HEK293 (cell line): ENCODE data around the gene VPS29.

ENCODE experiments used
- CTCF ChIA-PET: fragments of 350-600 bp; formaldehyde crosslinking; extraction: SDS; loops from one replicate; lab custom pipeline; 2021; ENCODE audit warnings: antibody characterized with exemption; lab: Yijun Ruan, JAX
- POLR2A ChIA-PET: fragments of 300-600 bp; formaldehyde crosslinking; extraction: SDS; loops from one replicate; lab custom pipeline; 2020; ENCODE audit warnings: antibody characterized with exemption, inconsistent platforms; lab: Yijun Ruan, JAX
- H3K27ac ChIP-seq: fragments of 200-500 bp; sonication (Bioruptor generic); 2 replicates; pipeline ENCODE4 v1.5.1; 2014; ENCODE audit warnings: low read depth, low read length, control low read depth, inconsistent platforms; ENCODE audit errors: extremely low read depth
- H3K36me3 ChIP-seq, 2 experiments: fragments of 200-500 bp in 1 of 2; sonication (Bioruptor generic) in 1 of 2; 1 replicate in 1 of 2; 2 replicates in 1 of 2; pipeline ENCODE4 v1.5.1; 2014 to 2017; ENCODE audit warnings: inconsistent platforms in 2 of 2, low read length in 2 of 2; ENCODE audit not compliant: control insufficient read depth in 2 of 2, insufficient read depth in 1 of 2
- H3K4me1 ChIP-seq: fragments of 200-500 bp; sonication (Bioruptor generic); 2 replicates; pipeline ENCODE4 v1.5.1; 2014; ENCODE audit warnings: mild to moderate bottlenecking, low read length, inconsistent platforms; ENCODE audit not compliant: control insufficient read depth, insufficient read depth
- H3K4me3 ChIP-seq: 2 replicates; pipeline ENCODE4 v1.5.1; 2011; ENCODE audit warnings: low read depth, mild to moderate bottlenecking, control low read depth, low read length, moderate library complexity
- H3K9me3 ChIP-seq: fragments of 200-500 bp; sonication (Bioruptor generic); 2 replicates; pipeline ENCODE4 v1.5.1; 2014; ENCODE audit warnings: low read depth, low read length, inconsistent platforms; ENCODE audit not compliant: control insufficient read depth, insufficient read depth
- AEBP2 ChIP-seq: fragments of 450-650 bp; formaldehyde crosslinking; IDR thresholded peaks from 2 replicates; pipeline ENCODE4 v1.5.1; 2016; ENCODE audit warnings: missing biosample characterization, missing genetic modification characterization, borderline replicate concordance
- IKZF3 ChIP-seq: fragments of 450-650 bp; IDR thresholded peaks from 2 replicates; pipeline ENCODE4 v1.5.0; 2018; ENCODE audit warnings: missing biosample characterization, mild to moderate bottlenecking, missing genetic modification characterization, moderate library complexity
- OSR2 ChIP-seq: fragments of 450-650 bp; formaldehyde crosslinking; IDR thresholded peaks from 2 replicates; pipeline ENCODE4 v1.5.1; 2016; ENCODE audit warnings: missing biosample characterization, missing genetic modification characterization
- PRDM6 ChIP-seq: fragments of 450-650 bp; formaldehyde crosslinking; IDR thresholded peaks from 2 replicates; pipeline ENCODE4 v1.5.1; 2017; ENCODE audit warnings: missing biosample characterization, missing genetic modification characterization
- SCRT2 ChIP-seq: fragments of 450-650 bp; formaldehyde crosslinking; IDR thresholded peaks from 2 replicates; pipeline ENCODE4 v1.5.1; 2016; ENCODE audit warnings: missing biosample characterization, missing genetic modification characterization
- SP7 ChIP-seq: fragments of 450-650 bp; formaldehyde crosslinking; IDR thresholded peaks from 2 replicates; pipeline ENCODE4 v1.5.1; 2016; ENCODE audit warnings: missing biosample characterization, missing genetic modification characterization
- ZBTB21 ChIP-seq: fragments of 450-650 bp; formaldehyde crosslinking; IDR thresholded peaks from 2 replicates; pipeline ENCODE4 v1.5.1; 2017; ENCODE audit warnings: missing biosample characterization, missing genetic modification characterization
- ZBTB8A ChIP-seq: fragments of 450-650 bp; formaldehyde crosslinking; IDR thresholded peaks from 2 replicates; pipeline ENCODE4 v1.5.1; 2016; ENCODE audit warnings: missing biosample characterization, missing genetic modification characterization
- ZNF10 ChIP-seq: fragments of 450-650 bp; formaldehyde crosslinking; IDR thresholded peaks from 2 replicates; pipeline ENCODE4 v1.5.1; 2017; ENCODE audit warnings: missing biosample characterization, missing genetic modification characterization
- ZNF148 ChIP-seq: fragments of 450-650 bp; formaldehyde crosslinking; IDR thresholded peaks from 2 replicates; pipeline ENCODE4 v1.5.0; 2017; ENCODE audit warnings: missing biosample characterization, missing genetic modification characterization, borderline replicate concordance
- ZNF18 ChIP-seq: fragments of 450-650 bp; formaldehyde crosslinking; IDR thresholded peaks from 2 replicates; pipeline ENCODE4 v1.5.1; 2016; ENCODE audit warnings: missing biosample characterization, missing genetic modification characterization
- ZNF184 ChIP-seq: fragments of 450-650 bp; IDR thresholded peaks from 2 replicates; pipeline ENCODE4 v1.5.1; 2018; ENCODE audit warnings: missing biosample characterization, mild to moderate bottlenecking, missing genetic modification characterization
- ZNF26 ChIP-seq: fragments of 450-650 bp; formaldehyde crosslinking; IDR thresholded peaks from 2 replicates; pipeline ENCODE4 v1.5.1; 2016; ENCODE audit warnings: missing biosample characterization, missing genetic modification characterization
- ZNF335 ChIP-seq: fragments of 450-650 bp; formaldehyde crosslinking; conservative IDR thresholded peaks from 2 replicates; pipeline ENCODE4 v1.5.1; 2016; ENCODE audit warnings: missing biosample characterization, missing genetic modification characterization
- ZNF366 ChIP-seq: fragments of 450-650 bp; formaldehyde crosslinking; conservative IDR thresholded peaks from 2 replicates; pipeline ENCODE4 v1.5.1; 2016; ENCODE audit warnings: missing biosample characterization, missing genetic modification characterization
- ZNF37A ChIP-seq: fragments of 450-650 bp; IDR thresholded peaks from 2 replicates; pipeline ENCODE4 v1.5.1; 2018; ENCODE audit warnings: missing biosample characterization, missing genetic modification characterization
- ZNF398 ChIP-seq: fragments of 450-650 bp; formaldehyde crosslinking; IDR thresholded peaks from 2 replicates; pipeline ENCODE4 v1.5.1; 2017; ENCODE audit warnings: missing biosample characterization, missing genetic modification characterization
- ZNF473 ChIP-seq: fragments of 450-650 bp; formaldehyde crosslinking; IDR thresholded peaks from 2 replicates; pipeline ENCODE4 v1.5.1; 2017; ENCODE audit warnings: missing biosample characterization, missing genetic modification characterization
- ZNF558 ChIP-seq: fragments of 450-650 bp; formaldehyde crosslinking; IDR thresholded peaks from 2 replicates; pipeline ENCODE4 v1.5.1; 2016; ENCODE audit warnings: missing biosample characterization, missing genetic modification characterization
- ZNF596 ChIP-seq: fragments of 450-650 bp; IDR thresholded peaks from 2 replicates; pipeline ENCODE4 v1.5.0; 2018; ENCODE audit warnings: missing biosample characterization, mild to moderate bottlenecking, missing genetic modification characterization, moderate library complexity
- ZNF623 ChIP-seq: fragments of 450-650 bp; formaldehyde crosslinking; IDR thresholded peaks from 2 replicates; pipeline ENCODE4 v1.5.1; 2016; ENCODE audit warnings: missing biosample characterization, missing genetic modification characterization

The VPS29 gene

GRCh38 chr12:110513842-110514241, 11.9 kb upstream of the VPS29 start:
- Histone ChIP-seq H3K27ac (no peak overlapping the region), H3K36me3 (no peaks in the 10 kb centered on the region), H3K9me3 (no peaks in the 10 kb centered on the region), H3K4me1 (no peaks in the 10 kb centered on the region), H3K4me3 (no peak overlapping the region)
- CTCF ChIA-PET, result interaction anchor here (0.6 to 2.6 kb wide), 9 partner anchors 14 to 412 kb away, joined by 3 to 44 read pairs (median 4); partner anchors contain the start of gene ARPC3
- TF ChIP-seq ZNF26 (tag by site-specific recombination) (no peak), ZNF366 (tag by site-specific recombination) (peak; percentile 74)
- POLR2A ChIA-PET, result no interaction called here

- Histone ChIP-seq H3K27ac (no peak overlapping the region), H3K4me3 (no peak overlapping the region), H3K4me1 (peaks cover 4% of the 10 kb centered on the region), H3K9me3 (no peaks in the 10 kb centered on the region), H3K36me3 (no peaks in the 10 kb centered on the region)
- ChIA-PET CTCF (interaction anchor here (0.5 to 5.3 kb wide), 6 partner anchors 43 to 386 kb away, joined by 3 to 45 read pairs (median 4); no protein-coding TSS in a partner anchor), POLR2A (no interaction called here)
- TF ChIP-seq SCRT2 (no peak), ZNF366 (tag by site-specific recombination) (peak; percentile 48; the same call in 1 of the 2 replicates), ZNF18 (peak; percentile 59; the same call in 1 of the 2 replicates), ZNF148 (no peak), ZNF37A (tag by site-specific recombination) (no peak), ZBTB8A (tag by site-specific recombination) (no peak), ZNF26 (tag by site-specific recombination) (no peak), ZNF398 (tag by site-specific recombination) (peak; percentile 55), ZNF596 (no peak), OSR2 (tag by site-specific recombination) (peak; percentile 51; the same call in 1 of the 2 replicates), ZNF184 (no peak), ZNF335 (tag by site-specific recombination) (no peak), SP7 (tag by site-specific recombination) (peak; percentile 84), IKZF3 (tag by site-specific recombination) (no peak), ZNF558 (tag by site-specific recombination) (no peak), ZNF473 (tag by site-specific recombination) (no peak), ZNF10 (tag by site-specific recombination) (no peak), ZNF623 (tag by site-specific recombination) (no peak), AEBP2 (tag by site-specific recombination) (no peak), PRDM6 (tag by site-specific recombination) (peak; percentile 83), ZBTB21 (tag by site-specific recombination) (no peak)
Observed at GRCh38 chr12:110508071-110508586, 6.2 kb upstream of the VPS29 start.
